HG03139 (cell line): ENCODE measurements around the gene SLC27A5.
A peak's percentile ranks its signal among the peaks of the same experiment; 100 is the strongest.

ENCODE experiments used
- ATAC-seq: cut with Tn5 transposase; IDR thresholded peaks from one replicate; pipeline ENCODE4 v1.9.1; 2021; ENCODE audit not compliant: unreplicated experiment

Gene SLC27A5

GRCh38 chr19:58511353-58512208 is at the start of gene SLC27A5:
SLC27A5 (minus strand) TSS chr19:58511992; CDS start chr19:58511955, 37 bp downstream.
- no peak for ATAC-seq

GRCh38 chr19:58560921-58561320 is 49.1 kb upstream of the SLC27A5 start:
- no peak for ATAC-seq

DNA sequence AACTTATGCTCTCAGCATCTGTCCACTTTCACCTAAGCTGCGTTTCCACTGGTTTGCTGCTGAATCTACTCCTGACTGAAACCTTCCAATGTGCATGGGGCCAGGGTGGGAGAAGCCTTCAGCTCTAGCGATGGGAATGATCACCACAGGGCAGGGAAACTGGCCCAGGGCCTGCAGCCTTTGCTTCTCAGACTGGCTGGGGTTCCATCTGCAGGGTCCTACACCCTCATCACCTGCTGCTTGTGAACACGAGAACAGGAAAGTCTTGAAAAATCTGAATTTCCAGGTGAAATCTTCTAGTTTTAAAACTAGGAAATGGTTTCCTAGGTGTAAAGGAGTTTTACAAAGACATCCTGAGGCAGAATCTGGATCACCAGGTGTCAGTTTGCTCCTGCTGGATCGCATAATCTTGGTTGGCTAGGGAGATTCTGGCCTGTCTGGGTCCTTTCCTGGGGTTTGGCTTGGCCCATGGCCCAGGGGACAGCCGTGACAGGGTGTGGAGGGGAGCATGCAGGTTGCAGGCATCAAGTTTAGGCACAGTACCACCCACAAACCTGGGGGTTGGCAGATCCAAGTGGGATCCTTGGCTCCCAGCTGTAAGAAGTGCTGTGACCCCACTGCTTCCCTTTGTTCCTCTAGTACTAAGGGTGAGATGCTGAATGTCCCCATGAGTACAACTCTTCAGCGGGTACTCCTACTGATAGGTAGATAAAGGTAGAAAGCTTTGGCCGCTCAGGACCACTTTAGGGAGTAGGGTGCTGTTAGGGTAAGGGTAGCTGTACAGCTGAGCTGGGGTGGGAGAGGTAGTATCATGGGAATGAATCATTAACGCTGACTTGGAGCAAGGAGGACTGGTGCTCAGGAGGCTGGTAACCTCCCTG is 48.5 kb upstream of the SLC27A5 start:
- no peak for ATAC-seq

DNA sequence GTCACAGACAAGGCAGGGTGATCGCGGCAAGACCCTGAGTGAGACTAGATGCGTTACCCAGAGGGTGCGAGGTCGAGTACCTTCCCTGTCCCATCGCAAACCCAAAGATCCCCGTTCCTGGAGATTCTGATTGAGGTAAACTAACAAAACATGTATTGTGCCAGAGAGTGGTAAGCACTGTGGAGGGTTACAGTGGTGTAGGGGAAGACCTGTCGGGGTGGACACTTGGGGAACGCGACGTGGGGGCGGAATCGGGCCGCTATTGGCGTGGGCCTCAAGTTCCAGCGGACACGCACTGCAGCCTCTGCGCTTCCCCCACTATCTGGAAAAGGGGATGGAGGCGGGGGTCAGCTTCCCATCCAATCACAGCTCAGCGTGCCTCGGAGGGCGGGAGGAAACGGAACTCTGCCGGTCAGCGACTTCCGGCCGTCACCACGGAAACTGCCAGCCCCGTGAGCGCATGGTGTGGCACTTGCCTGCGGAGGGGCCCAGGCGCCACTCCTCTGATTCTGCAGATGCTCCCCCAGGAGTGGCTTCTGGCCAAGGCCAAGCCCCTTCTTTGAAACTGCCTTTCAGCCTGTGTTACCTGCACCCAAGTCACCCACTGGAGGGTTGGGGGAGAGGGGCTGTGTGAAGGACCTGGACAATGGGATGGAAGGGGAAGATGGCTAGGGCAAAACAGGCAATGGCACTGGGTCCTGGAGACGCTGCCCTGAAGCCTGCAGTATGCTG is 47.6 kb upstream of the SLC27A5 start:
- no peak for ATAC-seq

GRCh38 chr19:58558623-58559274 is 47.0 kb upstream of the SLC27A5 start:
- ATAC-seq, result peak; percentile 37

DNA sequence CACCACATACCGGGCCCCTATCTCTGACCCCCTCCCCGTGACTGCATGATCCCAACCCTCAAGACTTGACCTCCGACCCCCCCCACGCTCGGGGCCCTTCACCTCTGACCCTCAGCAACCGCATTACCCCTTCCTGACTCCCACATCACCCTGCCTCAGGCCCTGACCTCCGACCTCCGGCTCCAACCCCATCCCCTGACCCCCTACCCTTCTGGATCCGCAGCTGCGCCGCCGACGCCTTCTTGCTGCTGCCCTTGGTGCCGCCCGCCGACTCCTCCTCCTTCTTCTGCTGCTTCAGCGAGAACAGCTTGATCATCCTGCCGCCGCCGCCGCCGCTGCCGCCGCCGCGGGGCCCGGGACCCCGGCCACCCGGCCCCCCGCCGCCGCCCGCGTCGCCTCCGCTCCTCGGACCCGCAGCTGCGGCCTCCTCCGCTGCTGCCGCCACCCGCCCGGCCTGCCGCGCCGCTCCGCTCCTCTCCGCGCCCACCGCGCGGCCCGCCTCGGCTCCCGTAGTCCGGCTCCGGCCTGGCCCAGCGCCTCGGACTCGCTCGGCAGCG is 46.4 kb upstream of the SLC27A5 start, which contains the start of gene UBE2M:
UBE2M (minus strand) TSS at position 546 of the 557 bp plus-strand sequence; CDS start at position 316, 230 bp downstream.
- no peak for ATAC-seq

- no peak for ATAC-seq
Observed at GRCh38 chr19:58557221-58558065, 45.7 kb upstream of the SLC27A5 start.

GRCh38 chr19:58556622-58557220 is 44.9 kb upstream of the SLC27A5 start:
- ATAC-seq, result no peak

- no peak for ATAC-seq
Observed at GRCh38 chr19:58555920-58556621, 44.3 kb upstream of the SLC27A5 start.

- ATAC-seq, result no peak
Observed at GRCh38 chr19:58555369-58555885, 43.6 kb upstream of the SLC27A5 start.

- ATAC-seq, result no peak
Observed at GRCh38 chr19:58554494-58555368, 42.9 kb upstream of the SLC27A5 start, which contains the start of gene CHMP2A. CHMP2A (minus strand) TSS chr19:58555105; CDS start chr19:58554212, 893 bp downstream.

GRCh38 chr19:58553799-58554493 is 42.2 kb upstream of the SLC27A5 start:
- no peak for ATAC-seq

- no peak for ATAC-seq
Observed at GRCh38 chr19:58552655-58553054, 40.9 kb upstream of the SLC27A5 start.

- ATAC-seq, result no peak
Observed at GRCh38 chr19:58551577-58552471, 40.0 kb upstream of the SLC27A5 start.

DNA sequence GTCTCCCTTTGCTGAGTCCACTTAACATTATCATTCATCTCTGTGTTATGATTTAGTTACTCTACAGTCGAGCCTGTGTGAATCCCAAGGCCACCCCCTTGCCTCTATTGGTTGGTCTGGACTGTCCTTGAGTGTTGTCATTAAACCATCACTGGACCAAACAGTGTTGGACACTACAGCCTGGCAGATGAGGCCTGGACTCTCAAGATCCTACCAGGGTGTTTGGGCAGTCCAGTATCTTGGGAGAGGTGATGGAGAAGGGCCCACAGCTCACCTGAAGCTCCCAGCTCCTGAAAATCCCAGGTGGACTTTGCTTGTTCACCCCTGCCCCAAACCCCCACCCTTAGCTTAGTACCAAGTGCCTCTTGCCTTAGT is 39.3 kb upstream of the SLC27A5 start:
- no peak for ATAC-seq
